ENCODE data around the gene HS3ST3B1.

Gene HS3ST3B1

DNA sequence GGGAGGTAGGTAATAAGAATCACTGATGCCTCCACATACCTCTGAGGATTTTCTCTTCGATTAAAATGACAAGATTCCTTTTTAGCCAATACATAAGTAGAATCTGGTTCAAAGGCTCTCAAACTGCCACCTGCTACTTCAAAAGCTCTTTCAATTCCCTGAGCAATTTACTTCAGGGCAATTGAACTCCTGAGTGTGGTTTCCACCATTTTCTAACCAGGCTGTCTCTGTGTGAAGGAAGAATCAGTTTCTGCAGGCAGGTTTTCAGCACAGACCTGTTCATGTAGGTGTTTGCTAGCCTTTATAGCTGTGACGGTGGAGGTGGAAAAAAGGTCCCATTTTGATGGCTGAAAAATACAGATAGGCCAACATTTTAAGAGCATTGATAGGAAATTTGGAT is 18.2 kb upstream of the HS3ST3B1 start:
- Histone ChIP-seq H2AFZ (ENCODE audit: low read length) (no peak overlapping the region), H3K4me2 (ENCODE audit: low read depth, low read length) (no peak overlapping the region), H3K4me1 (ENCODE audit: low read length) (no peaks in the 10 kb centered on the region), H3K4me3 (ENCODE audit: low read length) (no peak overlapping the region), H3K9me3 (replicated peaks; ENCODE audit: insufficient read depth, low read length) (no peaks in the 10 kb centered on the region), H4K20me1 (ENCODE audit: insufficient read depth, low read length) (no peaks in the 10 kb centered on the region), H3K36me3 (replicated peaks; ENCODE audit: insufficient read depth, low read length) (no peaks in the 10 kb centered on the region), H3F3A (ENCODE audit: insufficient read depth, low read length) (no peaks in the 10 kb centered on the region), H3K79me2 (ENCODE audit: low read length) (no peaks in the 10 kb centered on the region), H3K27ac (ENCODE audit: low read length) (no peak overlapping the region), H3K9ac (ENCODE audit: low read length) (no peak overlapping the region), H3K9me2 (replicated peaks; ENCODE audit: insufficient read depth, low read length) (no peaks in the 10 kb centered on the region), H3K27me3 (replicated peaks; ENCODE audit: insufficient read depth, low read length) (no peaks in the 10 kb centered on the region)
- DNase-seq = no peak
- TF ChIP-seq EZH2 (optimal IDR thresholded peaks at IDR 0.05; ENCODE audit: low read depth, low read length) (no peak), CTCF (IDR thresholded peaks at IDR 0.05; ENCODE audit: low read length) (no peak), EZH2phosphoT487 (IDR thresholded peaks at IDR 0.05; ENCODE audit: low read length) (no peak)

DNA sequence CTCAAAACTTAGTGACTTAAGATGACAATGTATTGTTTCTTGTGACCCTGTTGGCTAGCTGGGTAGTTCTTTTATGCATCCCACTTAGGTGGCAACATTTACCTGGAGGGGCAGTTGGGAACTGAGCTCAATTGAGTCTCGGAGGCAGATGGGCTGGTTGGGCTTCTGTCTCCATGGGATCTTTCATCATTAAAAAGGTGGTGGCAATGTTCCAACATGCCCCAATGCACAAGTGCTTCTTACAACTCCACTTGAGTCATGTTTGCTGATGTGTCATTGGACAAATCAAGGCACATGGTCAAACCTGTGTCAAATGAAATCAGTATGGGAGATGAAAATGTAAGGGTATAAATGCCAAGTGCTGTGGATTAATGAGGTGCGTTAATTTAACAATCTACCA is 11.7 kb upstream of the HS3ST3B1 start:
- Histone ChIP-seq H3K79me2 (ENCODE audit: low read length) (no peaks in the 10 kb centered on the region), H3K4me3 (ENCODE audit: low read length) (no peak overlapping the region), H3K9ac (ENCODE audit: low read length) (no peak overlapping the region), H3K9me2 (replicated peaks; ENCODE audit: insufficient read depth, low read length) (no peaks in the 10 kb centered on the region), H3K4me1 (ENCODE audit: low read length) (no peaks in the 10 kb centered on the region), H3K27ac (ENCODE audit: low read length) (no peak overlapping the region), H4K20me1 (ENCODE audit: insufficient read depth, low read length) (no peaks in the 10 kb centered on the region), H3F3A (ENCODE audit: insufficient read depth, low read length) (no peaks in the 10 kb centered on the region), H2AFZ (ENCODE audit: low read length) (no peak overlapping the region), H3K9me3 (replicated peaks; ENCODE audit: insufficient read depth, low read length) (no peaks in the 10 kb centered on the region), H3K4me2 (ENCODE audit: low read depth, low read length) (no peak overlapping the region), H3K27me3 (replicated peaks; ENCODE audit: insufficient read depth, low read length) (no peaks in the 10 kb centered on the region), H3K36me3 (replicated peaks; ENCODE audit: insufficient read depth, low read length) (no peaks in the 10 kb centered on the region)
- DNase-seq = no peak
- TF ChIP-seq EZH2phosphoT487 (IDR thresholded peaks at IDR 0.05; ENCODE audit: low read length) (no peak), EZH2 (optimal IDR thresholded peaks at IDR 0.05; ENCODE audit: low read depth, low read length) (no peak), CTCF (IDR thresholded peaks at IDR 0.05; ENCODE audit: low read length) (no peak)

GRCh38 chr17:14294876-14295275 is 6.0 kb upstream of the HS3ST3B1 start:
- no peak for TF ChIP-seq EZH2phosphoT487 (IDR thresholded peaks at IDR 0.05; ENCODE audit: low read length)
- TF ChIP-seq CTCF (IDR thresholded peaks at IDR 0.05; ENCODE audit: low read length) = no peak
- no peak for TF ChIP-seq EZH2 (optimal IDR thresholded peaks at IDR 0.05; ENCODE audit: low read depth, low read length)
- Histone ChIP-seq H3K27ac (ENCODE audit: low read length) (no peak overlapping the region), H3K4me1 (ENCODE audit: low read length) (no peaks in the 10 kb centered on the region), H3K9ac (ENCODE audit: low read length) (no peak overlapping the region), H3K36me3 (replicated peaks; ENCODE audit: insufficient read depth, low read length) (no peaks in the 10 kb centered on the region), H3K79me2 (ENCODE audit: low read length) (no peaks in the 10 kb centered on the region), H3K4me3 (ENCODE audit: low read length) (no peak overlapping the region), H3K27me3 (replicated peaks; ENCODE audit: insufficient read depth, low read length) (peaks cover 2% of the 10 kb centered on the region; the same call in 1 of the 2 replicates), H2AFZ (ENCODE audit: low read length) (no peak overlapping the region), H3K9me2 (replicated peaks; ENCODE audit: insufficient read depth, low read length) (no peaks in the 10 kb centered on the region), H3K9me3 (replicated peaks; ENCODE audit: insufficient read depth, low read length) (no peaks in the 10 kb centered on the region), H3K4me2 (ENCODE audit: low read depth, low read length) (no peak overlapping the region), H3F3A (ENCODE audit: insufficient read depth, low read length) (no peaks in the 10 kb centered on the region), H4K20me1 (ENCODE audit: insufficient read depth, low read length) (no peaks in the 10 kb centered on the region)
- no peak for DNase-seq
